DMS153 treated with DMSO at 0.1 percent for 48 hours (cell line): ENCODE results near the gene PAPSS2.
"Not testable (repeated sequence)": the region's sequence is repeated elsewhere in the genome, so short reads cannot be mapped to it uniquely, and the experiment has no call there.

Experiments used
- DNase-seq: peaks from one replicate; lab custom pipeline; 2025; ENCODE audit not compliant: unreplicated experiment; lab: John Stamatoyannopoulos, UW

PAPSS2 gene

GRCh38 chr10:87702260-87702972, 42.7 kb downstream of the PAPSS2 start:
- DNase-seq, result no peak

GRCh38 chr10:87702973-87703294, 43.3 kb downstream of the PAPSS2 start:
- DNase-seq, result no peak

GRCh38 chr10:87703771-87704170, 44.1 kb downstream of the PAPSS2 start:
- DNase-seq, result no peak

DNA sequence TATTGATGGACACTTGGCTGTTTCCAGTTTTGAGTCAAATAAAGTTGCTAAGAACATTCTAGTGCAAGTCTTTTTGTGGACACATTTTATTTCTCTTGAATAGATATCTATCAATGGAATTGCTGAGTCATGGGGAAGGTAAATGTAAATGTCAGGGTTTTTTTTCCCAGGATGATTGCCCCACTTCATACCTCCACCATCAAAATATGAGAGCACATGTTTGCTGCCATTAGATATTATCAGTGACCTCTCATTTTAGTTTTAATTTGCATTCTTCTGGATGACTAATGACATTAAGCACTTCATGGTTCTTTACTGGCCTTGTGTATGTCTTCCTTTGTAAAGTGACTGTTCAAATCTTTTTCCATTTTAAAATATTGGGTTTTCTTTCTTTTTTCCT, 45.7 kb downstream of the PAPSS2 start:
- DNase-seq, result no peak

- no peak for DNase-seq
These were observed 47.1 kb downstream of the PAPSS2 start for GRCh38 chr10:87706731-87707130.

DNA sequence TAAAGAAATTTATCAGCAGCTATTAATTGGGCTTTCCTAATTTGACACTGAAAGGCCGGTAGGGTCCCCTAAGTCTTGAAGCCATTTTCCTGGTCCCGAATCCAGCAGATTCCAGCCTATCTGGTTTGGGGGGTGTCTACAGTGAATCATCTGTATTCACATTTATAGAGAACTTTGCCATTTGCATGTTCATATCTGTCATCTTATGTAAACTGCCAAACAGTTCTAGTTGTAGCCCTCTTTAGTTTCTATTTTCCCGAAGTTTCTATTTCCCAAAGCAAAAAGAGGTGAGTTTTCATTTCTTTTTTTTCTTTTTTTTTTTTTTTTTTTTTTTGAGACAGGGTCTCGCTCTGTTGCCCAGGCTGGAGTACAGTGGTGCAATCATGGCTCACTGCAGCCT, 47.6 kb downstream of the PAPSS2 start:
- no peak for DNase-seq

DNA sequence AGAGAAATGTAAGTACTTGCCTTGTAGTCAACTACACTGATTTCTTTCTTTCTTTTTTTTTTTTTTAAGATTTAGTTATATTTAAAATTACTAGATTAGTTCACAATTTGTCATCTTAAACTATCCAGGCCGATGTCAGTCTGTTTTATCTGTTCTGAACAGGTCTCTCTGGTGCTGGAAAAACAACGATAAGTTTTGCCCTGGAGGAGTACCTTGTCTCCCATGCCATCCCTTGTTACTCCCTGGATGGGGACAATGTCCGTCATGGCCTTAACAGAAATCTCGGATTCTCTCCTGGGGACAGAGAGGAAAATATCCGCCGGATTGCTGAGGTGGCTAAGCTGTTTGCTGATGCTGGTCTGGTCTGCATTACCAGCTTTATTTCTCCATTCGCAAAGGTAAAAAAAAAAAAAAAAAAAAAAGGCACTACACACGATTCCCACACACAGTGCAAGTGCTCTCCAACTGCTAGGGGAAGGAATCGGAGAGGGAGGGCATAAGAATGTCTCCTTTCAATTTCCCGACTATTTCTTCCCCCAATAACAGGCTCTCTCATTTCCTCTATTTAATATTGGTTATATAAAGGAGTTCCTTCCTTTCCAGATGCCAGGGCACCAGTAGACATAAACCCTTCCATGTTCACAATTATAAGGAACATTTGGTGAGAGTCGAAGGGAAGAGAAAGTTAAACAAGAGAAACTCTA, 53.4 kb downstream of the PAPSS2 start:
- DNase-seq, result no peak

DNA sequence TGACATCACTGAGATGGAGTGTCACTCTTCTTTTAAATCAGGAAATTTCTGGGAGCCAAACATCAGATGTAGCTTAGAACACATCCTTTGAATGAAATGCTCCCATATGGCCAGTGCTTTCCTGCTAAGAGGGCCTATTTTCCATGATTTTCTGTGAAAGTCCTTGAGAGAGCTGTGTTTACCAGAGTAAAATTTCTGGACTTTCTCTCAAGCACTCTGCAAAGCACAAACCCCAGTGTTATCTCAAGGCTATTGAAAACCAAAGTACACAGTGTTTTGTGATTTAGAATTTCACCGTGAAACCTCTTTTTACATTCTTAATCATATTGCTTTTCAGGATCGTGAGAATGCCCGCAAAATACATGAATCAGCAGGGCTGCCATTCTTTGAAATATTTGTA, 54.0 kb downstream of the PAPSS2 start:
- no peak for DNase-seq

DNA sequence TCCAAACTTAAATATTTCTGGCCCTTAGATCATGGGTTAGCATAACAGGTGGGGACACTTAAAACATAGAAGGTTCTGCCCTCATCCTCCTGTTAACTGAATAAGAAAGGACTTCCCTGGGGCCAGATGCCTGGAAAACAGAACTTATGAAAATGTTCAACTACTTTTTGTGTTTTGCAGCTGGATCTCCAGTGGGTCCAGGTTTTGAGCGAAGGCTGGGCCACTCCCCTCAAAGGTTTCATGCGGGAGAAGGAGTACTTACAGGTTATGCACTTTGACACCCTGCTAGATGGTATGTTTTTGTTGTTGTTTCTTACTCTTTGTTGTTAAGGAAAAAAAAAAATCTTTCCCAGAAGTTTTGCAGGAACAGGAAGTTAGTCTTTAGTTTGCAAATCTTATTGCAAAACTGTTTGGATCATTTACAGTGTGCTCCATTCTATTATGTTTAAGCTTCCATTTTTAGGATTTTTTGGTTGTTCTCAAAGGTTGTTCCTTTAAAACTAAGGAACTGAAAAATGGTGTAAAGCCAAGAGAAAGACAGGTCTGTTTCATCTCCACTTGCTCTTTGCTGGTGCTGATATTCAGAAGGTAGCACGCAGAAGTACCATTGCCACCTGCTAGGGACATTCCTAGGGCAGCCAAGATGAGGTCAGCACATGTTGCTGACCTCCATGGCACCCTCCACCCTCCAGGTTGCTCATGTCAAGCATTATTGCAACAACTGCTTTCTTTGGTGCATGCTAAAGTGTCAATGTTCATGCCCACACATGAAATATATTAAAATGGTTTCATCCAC, 56.1 kb downstream of the PAPSS2 start:
- no peak for DNase-seq

GRCh38 chr10:87716348-87716670, 56.6 kb downstream of the PAPSS2 start:
- no peak for DNase-seq

GRCh38 chr10:87720665-87721064, 61.0 kb downstream of the PAPSS2 start:
- DNase-seq, result no peak

GRCh38 chr10:87721781-87722180, 62.1 kb downstream of the PAPSS2 start:
- no peak for DNase-seq

DNA sequence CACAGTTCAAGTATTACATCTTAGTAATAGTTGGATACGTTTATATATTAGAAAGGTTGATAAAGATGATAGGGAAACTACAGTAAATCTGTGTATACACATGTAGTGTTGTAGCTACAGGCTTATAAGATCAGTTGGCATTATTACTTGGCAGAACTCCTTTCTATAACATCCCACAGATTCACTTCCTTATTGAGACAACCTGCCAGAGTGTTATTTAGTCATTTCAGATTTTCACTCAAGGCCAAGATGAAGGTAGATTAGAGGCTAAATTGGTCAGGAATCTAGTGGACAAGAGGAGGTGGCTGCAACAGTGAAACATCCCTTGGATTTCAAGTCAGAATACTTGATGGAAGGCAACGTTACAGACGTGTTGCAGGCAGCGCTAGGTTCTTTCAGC, 63.0 kb downstream of the PAPSS2 start:
- DNase-seq, result no peak

- no peak for DNase-seq
These were observed 63.8 kb downstream of the PAPSS2 start for GRCh38 chr10:87723500-87723899.

DNA sequence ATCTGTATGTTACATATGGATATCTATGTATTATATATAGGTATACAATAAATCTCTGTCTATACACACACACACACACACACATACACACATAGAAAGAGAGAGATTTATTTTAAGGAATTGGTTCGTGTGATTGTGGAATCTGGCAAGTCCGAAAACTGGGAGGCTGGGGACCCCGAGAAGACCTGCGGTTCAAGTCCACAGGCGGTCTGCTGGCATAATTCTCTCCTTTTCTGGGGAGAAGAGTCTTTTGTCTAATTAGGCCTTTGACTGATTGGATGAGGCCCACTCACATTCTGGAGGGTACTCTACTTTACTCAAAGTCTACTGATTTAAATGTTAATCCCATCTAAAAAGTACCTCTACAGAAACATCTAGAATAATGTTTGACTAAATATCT, 65.1 kb downstream of the PAPSS2 start:
- DNase-seq, result no peak

DNA sequence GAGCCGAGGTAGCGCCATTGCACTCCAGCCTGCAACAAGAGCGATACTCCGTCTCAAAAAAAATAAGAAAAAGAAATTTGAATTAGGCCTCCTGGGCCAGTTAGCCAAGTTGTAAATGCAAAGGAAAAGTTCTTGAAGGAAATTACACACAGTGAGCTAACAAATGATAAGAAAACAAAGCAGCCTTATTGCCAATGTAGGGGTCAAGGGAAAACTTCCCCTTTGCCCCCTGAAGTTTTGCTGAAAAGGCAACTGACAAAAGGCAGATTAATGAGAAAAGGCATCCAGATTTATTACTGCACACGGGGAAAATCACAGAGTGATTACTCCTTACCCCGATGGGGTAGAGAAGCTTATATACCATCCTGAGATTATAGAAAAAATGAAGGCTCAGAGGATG, 70.3 kb downstream of the PAPSS2 start:
- no peak for DNase-seq

- no peak for DNase-seq
These were observed 73.4 kb downstream of the PAPSS2 start for GRCh38 chr10:87733081-87733480.

DNA sequence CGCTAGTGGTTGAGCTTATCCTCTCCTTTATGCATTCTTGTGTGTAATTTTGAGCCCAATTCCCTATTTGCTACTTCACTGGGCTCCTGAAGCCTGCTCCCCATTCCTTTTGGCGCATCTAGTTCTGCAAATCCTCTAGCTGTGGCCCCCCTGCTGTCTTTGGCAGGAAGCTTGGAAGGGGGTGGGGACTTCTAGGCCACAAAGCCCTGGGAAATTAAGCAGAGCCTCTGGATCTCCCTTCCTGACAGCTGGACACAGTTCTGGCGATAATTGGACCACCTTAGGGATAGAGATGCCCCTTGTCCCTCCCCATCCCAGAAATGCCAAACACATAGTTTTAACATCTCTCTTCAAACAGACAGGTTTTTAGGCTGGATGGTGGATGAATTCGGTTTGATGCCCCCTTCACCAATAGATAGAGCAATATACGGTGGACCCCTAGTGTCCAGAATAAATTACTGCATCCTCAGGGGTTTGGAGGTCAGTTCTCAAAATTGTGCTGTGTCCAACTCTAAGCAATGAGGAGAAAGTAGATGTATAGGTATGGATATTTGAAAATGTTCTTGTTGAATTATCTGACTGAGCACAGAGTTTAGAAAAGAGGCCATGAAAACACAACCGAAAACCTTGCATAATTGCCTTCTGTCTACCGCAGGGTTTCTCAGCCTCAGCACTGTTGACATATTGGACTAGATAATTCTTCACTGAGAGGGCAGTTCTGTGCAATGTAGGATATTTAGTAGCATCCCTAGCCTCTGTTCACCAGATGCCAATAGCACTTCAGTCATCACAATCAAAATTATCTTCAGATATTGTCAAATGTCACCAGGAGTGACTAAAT, 75.5 kb downstream of the PAPSS2 start:
- DNase-seq, result peak; percentile 19

DNA sequence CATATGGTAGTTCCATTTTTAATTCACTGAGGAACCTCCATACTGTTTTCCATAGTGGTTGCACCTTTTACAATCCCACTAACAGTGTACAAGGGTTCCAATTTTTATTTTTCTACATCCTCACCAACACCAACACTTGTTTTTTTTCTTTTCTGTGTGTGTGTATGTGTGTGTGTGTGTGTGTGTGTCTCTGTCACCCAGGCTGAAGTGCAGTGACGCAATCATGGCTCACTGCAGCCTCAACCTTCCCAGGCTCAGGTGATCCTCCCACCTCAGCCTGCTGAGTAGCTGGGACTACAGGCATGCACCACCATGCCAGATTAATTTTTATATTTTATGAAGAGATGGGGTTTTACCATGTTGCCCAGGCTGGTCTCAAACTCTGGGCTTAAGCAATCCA, 78.6 kb downstream of the PAPSS2 start:
- DNase-seq, result not testable (repeated sequence)

GRCh38 chr10:87739703-87740102, 80.0 kb downstream of the PAPSS2 start:
- DNase-seq, result no peak

DNA sequence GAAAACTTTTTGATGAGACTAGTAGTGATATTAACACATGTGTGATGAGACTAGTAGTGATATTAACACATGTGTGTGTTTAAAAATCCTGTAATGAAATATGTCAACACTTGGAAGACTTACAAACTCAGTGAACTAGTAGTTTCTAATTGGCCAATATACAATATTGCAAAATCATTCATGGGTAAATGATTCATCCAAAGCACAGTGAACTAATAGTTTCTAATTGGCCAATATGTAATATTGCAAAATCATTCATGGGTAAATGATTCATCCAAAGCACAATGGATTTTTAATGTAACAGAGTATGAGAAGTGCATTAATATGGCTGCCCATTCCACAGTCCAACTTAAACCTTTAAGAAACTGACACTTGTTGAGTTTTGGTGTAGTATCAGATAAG, 80.6 kb downstream of the PAPSS2 start:
- no peak for DNase-seq
